GM11168 (cell line): ENCODE data around the gene PMEL.

ENCODE experiments used
- in situ Hi-C: fragments of 300-500 bp; cut with MboI; formaldehyde crosslinking; loops from one replicate; pipeline ENCODE4 v1.12.0; 2022; ENCODE audit warnings: low sequenced_read_pairs; ENCODE audit not compliant: unreplicated experiment

The PMEL gene

DNA sequence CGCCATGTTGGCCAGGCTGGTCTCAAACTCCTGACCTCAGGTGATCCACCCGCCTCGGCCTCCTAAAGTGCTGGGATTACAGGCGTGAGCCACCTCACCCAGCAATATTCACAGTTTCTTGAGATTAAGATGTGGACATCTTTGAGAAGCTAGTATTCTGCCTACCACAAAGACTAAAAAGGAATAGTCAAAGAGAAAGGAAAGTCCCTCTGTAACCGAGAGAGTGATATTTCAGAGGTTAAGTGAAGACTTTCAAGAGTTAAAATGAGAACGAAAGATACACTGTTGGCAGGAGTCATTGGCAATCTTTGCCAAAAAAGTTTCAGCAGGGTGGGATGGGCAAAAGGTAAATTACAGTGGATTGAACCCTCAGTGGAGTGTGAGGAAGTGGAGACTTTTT is 19.3 kb downstream of the PMEL start:
- in situ Hi-C loops: no loop called here

DNA sequence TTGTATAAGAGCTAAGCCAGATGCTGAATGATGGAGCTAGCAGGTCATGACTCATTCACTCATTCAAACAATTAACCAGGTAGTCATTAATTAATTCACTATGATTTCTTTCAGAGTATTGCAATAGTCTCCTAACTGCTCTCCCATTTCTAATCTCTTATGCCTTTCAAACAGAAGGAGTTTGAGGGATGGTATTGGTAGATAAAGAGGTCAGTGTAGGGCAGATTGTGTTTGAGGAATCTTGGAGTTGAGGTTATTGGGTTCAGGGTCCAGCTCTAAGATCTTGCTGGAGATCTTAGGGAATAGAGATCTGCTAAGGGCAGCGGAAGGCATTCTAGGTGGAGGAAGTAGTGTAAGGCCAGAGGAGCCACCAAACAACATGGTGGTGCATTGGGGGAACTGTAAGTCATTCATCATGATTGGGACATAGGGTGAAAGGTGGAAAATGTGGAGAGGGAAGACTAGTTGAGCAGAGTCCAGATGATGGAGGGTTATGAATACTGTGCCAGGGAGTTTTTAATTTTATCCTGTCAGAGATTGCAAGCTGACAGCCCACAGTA is 23.2 kb downstream of the PMEL start:
- in situ Hi-C loops: loop anchor here (5.0 kb wide), 1 partner anchor 195 kb away; no protein-coding TSS in a partner anchor

DNA sequence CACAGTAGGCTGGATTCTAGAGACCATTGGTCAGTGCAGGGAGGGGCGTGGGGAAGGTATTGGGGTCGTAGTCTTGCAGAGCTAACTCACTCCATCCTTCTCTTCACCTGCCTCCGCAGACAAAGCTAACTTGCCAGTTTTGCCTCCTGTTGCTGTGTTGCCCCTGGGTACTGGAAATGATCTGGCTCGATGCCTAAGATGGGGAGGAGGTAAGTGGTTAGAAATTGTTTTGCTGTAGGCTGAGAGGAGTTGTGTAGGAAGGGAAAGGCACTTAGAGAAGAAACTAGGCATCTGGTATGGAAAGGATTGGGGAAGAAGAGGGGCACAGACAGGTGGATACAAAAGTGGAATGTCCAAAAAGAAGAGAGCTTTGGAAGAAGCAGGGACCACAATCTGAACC is 23.8 kb downstream of the PMEL start:
- in situ Hi-C loops: loop anchor here (5.0 kb wide), 1 partner anchor 195 kb away; no protein-coding TSS in a partner anchor

DNA sequence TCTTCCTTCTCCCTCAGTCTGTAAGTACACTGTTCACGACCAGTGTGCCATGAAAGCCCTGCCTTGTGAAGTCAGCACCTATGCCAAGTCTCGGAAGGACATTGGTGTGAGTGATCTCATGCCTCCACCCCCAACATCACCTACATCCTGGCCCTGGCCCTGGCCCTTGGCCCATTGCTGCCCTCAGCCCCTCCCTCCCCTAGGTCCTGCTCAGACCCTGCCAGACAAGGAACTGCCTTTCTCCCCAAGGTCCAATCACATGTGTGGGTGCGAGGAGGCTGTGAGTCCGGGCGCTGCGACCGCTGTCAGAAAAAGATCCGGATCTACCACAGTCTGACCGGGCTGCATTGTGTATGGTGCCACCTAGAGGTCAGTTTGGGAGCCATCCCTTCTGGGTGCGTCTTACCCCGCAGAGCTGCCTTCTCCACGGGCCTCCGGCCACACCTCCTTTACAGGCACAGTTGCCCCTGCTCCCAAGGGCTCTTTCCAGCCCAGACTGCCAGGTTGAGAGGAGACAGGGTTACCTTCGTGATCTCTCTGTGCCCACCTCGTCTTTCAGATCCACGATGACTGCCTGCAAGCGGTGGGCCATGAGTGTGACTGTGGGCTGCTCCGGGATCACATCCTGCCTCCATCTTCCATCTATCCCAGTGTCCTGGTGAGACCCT is 25.6 kb downstream of the PMEL start:
- in situ Hi-C loops: loop anchor here (5.0 kb wide), 1 partner anchor 193 kb away; no protein-coding TSS in a partner anchor

DNA sequence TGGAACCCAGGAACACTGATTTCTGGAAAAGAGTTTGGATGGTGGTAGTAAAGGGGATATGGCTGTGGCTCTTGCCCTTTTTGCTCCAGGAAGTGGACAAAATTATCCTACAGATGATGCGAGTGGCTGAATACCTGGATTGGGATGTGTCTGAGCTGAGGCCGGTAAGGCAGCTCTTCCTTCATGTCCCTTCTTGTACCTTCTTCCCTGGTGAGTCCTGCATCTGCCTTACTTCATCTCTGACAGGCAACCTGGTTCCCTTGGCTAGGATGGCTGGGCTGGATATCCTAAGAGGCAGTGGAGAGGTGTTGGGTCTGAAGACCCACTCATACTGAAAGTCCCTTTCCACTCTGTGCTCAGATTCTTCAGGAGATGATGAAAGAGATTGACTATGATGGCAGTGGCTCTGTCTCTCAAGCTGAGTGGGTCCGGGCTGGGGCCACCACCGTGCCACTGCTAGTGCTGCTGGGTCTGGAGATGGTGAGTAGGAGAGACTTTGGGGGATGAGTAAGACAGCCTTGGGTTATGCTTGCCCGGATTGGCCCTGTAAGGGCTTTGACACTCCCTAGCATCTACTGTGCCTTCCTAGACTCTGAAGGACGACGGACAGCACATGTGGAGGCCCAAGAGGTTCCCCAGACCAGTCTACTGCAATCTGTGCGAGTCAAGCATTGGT is 26.9 kb downstream of the PMEL start:
- in situ Hi-C loops: no loop called here

DNA sequence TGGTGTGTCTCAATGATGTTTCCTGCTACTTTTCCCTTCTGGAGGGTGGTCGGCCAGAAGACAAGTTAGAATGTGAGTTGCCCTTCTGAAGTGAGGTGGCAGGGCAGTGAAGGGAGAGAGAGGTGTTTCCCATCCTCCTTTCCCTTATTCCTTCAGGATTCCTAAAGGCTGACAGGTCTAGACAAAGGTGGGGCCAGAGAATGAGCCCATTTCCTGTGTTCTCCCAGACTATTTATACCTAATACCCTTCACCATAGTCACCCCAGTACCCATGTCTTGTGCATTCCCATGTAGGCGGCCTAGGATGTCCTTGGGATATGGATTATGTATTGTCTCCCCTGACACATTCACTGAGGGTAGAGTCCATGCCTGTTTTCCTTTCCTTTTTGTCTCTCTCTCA is 27.9 kb downstream of the PMEL start:
- in situ Hi-C loops: no loop called here

DNA sequence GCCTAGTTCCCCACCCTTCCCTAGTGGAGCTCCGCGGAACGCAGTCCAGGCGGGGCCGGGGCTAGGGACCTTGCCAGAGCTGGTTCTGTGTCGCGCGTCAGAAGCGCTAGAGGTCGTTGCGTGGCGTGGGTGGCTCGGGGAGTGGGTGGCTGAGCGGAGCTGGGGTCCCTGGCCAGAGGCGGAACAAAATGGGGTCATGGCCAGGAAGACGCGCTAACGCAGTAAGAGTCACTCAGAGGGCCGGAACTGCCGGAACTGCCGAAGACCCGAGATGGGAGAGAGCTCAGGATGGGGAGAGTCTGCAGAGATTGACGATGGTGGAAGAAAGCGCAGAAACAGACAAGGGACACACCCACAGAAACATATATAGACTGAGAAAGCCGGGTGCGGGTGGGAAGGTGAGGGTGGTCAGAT is 30.1 kb downstream of the PMEL start:
- in situ Hi-C loops: no loop called here

DNA sequence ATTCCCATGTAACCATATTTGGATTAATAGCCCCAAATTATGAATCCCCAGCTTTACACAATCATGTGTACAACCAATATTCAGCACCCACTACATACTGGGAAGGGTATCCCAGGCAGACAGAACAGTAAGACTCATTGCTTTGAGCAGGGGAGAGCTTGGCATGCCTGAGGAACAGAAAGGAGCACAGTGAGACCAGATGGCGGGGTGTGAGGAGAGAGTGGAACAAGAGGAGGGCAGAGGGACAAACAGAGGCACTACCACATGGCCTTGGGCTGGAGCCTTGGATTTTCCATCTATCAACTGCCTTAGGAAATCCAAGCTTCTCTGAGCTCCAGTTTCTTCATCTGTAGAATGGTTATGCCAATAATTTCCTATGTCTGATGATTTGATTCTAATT is 31.1 kb downstream of the PMEL start:
- in situ Hi-C loops: no loop called here

DNA sequence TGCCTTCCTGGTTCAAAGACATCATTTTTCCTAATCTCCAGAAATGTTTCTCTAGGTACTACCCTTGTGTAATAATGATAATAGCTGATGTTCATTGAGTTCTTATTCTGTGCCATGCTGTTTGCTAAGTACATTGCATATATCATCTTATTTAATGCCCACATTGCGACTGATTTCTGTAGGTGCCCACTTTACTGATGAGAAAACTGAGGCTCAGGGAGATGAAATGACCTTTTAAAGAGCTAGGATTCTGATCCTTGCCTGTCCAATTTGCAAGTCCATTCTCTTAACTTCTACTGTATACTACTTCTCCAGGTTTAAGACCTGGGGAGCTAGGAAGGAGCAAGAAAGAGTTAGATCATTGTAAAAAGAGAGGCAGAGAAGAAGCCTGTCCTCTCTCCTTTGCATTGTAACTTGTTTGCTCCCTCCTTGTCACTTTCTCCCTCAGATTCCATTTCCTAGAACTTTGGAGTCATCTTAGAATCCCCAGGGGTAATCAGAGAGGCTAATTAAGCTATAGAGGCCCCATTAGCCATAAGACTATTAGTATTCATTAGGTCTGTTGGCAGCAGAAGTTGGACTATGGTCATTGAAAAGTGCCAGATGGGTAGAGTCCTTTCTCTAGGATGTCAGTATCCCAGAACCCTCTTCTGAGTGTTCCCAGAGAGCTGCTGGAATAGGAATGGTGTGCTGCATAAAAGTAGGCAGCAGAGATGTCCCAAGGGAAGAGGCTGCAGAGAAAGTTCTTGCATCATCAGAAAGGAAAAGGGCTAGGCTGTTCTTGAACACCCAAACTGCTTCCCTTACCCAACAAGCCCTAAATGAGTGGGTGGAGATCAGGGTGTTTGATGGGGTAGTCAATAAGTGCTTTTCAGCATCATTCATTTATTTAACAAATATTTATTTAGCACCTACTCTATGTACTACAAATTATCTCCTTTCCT is 31.8 kb downstream of the PMEL start:
- in situ Hi-C loops: no loop called here

DNA sequence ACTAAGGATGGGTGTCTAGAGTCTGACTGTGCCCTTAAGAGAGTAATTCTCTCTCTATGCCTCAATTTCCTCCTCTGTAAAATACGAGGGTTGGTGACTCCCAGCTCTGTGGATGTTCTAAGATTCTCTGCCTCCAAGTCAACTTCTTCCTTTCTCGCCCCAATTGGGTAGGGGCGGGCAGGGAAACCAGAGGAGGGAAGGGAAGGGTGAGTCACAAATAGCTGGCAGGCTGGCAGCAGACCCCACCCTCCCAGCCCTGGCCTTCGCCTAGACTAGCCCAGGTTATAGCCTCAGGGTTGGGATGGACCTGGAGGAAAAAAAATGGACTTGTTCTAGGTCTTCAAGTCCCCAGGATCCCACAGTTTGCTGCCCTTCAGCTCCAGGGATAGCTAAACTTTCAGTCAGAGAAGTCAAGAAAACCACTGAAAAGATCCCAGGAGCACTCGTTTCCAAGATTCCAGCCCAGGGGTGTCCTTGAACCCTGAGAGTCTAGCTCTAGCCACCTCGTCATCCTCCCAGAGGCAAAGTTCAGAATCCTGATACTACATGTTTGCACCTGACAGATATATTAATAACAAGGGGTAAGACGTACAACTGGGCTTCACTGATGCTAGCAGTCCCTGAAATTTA is 32.6 kb downstream of the PMEL start:
- in situ Hi-C loops: no loop called here

DNA sequence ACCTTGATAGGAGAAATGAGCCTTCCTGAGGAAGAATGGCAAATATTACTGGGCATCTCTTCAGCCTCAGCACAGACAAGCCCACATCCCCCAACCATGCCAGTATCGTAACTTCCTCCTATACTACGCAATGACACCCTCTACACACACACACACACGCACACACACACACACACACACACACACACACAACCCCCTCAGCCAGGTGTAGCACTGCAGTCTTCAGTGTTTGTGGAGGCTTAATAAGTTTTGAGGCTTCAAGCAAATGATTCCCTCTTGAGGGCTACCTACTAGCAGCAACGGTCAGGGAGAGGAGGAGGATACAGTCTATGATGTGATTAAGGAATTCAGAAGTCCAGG is 33.3 kb downstream of the PMEL start:
- in situ Hi-C loops: no loop called here

DNA sequence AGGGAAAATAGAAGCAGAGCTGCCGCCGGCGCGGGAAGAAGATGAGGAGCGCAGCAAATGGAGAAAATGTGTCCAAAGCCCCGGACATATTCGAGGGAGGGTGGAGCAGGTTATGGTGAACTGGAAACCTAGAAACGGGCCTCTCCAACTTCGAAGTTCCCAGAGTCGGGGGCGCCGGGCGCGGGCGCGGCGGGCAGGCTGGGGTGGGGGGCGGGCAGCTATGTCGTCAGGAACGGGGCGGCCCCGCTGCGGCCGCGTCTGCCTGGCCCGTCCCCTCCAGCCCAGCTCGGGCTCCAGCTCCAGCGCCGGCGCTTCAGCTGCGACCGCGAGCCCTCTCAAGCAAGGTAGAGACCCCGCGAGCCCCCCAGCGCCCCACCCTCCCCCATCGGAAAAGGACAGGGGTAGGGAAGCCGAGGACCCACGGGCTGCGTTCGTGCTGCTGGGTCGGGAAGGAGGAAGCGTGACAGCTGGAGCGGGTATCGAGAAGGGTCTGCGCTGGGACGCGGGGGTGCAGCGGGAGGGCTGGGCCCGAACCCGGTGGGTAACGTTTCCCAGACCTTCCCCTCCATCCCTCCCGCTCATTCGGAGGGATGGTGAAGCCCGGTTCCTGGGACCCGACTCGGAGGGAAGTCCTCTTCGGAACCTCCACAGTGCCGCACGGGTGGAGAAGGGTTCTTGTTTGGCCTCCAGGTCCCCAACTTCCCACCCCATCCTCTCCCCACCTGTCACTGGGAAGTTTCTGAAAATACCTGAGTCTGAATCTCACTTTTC is 33.9 kb downstream of the PMEL start:
- in situ Hi-C loops: no loop called here

DNA sequence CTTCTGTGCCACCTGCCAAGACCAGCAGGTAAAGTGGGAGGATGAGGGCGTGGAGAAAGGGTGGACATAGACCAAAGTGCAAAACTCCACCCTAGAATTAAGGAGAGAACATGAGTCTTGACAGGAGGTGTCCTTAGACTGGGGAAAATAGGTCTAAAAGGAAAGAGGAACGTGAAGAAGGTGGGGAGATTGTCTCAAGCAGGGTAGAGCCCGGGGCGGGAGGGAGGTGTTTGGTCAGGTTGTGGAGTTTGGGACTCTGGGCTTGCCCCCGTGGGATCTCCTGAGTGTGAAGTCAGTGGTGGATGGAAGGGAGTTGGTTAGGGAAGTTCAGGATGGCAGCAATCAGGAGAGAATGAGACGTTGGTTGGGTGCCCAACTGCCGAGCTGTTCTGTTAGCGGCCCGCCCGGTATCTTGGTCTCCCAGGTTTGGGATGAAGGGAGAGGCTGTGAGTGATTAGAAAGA is 34.5 kb downstream of the PMEL start:
- in situ Hi-C loops: no loop called here

DNA sequence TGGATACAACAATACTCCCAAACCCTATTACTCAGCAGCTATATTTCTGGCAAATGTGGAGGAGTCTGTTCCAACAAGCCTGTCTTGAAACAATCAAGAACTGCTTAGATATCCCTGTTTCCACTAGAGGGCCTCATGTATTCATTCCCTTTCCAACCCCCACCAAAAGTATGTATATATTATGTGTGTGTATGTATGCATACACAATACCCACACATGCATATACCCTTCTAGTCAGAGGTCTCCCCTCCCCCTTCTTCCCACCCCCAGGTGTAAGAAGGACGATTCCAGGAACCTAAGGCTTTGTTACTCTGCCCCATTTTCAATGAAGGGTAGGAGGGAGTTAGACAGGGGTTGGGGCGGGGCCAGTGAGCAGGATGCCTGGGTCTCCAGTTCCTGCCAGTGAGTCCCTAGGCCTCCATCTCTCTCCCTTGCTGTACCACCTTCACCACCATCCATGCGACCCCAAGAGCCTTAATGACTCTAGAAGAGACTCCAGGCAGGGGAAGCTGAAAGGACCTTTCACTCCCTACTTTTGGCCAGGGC is 35.0 kb downstream of the PMEL start, which contains the start of gene DGKA:
Gene DGKA (plus strand): TSS at position 392 of the 546 bp plus-strand sequence. CDS start 5,342 bp downstream, outside the sequence.
- in situ Hi-C loops: no loop called here

DNA sequence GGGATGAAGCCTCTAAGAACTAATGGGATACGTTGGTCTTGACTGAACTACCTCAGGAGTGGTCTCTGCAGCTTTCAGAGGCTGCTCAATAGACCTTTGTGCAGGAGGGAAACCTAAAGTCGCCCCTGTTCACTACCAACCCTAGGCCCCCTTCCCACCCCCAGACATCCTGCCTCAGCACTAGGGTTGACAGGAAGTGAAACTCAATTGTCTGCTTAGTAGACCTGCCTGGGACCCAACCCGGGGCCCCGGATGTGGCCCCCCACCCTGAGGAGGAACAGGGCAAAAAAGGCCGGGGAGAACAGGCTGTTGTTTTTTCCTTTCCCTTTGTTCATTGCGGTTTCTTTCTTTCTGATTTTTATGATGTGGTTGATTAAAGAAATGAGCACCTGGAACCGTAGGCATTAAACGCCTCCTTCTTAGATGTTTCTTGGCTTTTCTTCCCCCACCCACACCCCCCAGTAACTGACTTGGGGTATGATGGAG is 36.5 kb downstream of the PMEL start:
- in situ Hi-C loops: no loop called here

DNA sequence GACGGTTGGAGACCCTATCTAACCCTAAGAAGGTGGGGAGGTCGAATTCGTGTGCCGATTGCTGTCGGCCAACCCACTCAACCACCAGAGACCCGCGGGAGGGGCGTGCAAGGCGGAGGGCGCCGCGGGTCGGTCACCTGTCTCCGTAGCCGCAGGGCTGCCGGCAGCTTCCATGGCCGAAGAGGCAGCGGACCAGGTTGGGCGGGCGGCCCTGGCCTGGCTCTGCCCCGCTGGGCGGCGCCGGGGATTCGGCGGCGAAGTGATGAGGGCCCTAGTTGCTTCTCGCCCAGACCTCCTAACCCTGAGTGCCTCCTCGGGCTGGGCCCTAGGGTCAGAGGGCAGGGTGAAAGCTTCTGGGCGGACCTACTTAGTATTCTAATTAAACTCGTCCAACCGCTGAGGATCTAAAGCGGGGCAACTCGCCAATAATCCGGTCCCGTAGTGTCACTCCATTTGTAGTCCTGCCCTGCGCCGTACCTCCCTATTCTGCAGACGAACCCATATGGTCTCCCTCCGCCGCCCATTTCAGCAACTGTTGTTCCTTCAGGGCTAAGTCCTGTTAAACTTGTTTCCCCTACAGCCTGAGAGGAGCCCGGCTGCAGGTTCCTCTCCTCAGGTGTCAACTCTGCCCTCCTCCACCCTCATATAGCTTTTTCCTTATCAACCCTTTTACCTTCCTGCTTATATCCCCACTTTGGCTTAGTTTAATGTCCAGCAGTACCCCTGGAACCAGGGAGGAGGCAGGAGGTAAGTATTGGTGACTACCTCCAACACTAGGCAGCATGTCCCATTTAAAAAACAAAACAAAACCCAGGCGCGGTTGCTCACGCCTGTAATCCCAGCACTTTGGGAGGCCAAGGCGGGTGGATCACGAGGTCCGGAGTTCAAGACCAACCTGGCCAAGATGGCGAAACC is 38.0 kb downstream of the PMEL start, which contains the start of gene PYM1:
Gene PYM1 (minus strand): TSS at position 307 of the 915 bp plus-strand sequence. CDS start 133 bp downstream, at position 174.
- in situ Hi-C loops: no loop called here

DNA sequence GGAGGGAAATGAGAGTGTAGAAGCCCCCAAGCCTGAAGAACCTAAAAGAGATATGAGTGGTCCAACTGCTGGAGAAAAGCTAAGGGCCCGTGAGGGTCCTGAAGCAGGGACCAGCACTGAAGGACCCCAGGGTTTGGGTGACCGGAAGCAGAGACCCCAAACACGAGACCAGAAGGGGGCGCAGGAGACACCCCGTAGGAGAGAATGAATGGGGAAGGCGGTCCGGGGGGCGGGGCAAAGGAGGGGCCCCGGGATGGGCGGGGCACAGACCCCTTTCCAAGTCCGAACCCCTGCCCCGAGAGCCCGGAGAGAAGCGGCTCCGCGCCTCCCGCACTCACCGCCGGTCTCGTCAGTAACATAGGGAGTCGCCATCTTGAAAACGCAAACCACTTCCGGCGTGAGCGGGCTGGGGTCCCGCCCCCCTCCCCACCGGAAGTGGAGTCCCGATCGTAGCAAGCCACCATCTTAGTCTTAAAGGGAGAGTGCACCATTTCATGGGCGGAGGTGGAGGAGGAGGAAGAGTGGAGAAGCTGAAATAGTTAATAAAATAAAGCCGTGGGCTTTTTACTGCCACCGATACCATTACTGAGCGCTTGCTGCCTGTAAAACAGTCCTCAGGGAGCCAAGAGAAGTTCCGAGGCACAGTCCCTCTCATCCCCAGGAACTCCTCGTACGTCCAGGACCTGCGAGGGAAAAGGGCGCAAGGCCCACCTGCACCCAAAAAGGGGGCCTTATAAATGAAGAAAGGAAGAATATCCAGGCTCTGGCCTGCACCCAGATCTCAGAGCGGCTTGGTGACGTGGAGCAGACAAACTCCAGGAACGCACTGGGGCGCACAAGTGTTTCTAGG is 38.9 kb downstream of the PMEL start:
- in situ Hi-C loops: no loop called here
